GM21825 (cell line): Measurements from ENCODE around the gene FNDC1.

Experiments used
- ATAC-seq: cut with Tn5 transposase; IDR thresholded peaks from one replicate; pipeline ENCODE4 v1.9.1; 2021; ENCODE audit warnings: mild to moderate bottlenecking, moderate library complexity; ENCODE audit not compliant: unreplicated experiment

FNDC1 gene

DNA sequence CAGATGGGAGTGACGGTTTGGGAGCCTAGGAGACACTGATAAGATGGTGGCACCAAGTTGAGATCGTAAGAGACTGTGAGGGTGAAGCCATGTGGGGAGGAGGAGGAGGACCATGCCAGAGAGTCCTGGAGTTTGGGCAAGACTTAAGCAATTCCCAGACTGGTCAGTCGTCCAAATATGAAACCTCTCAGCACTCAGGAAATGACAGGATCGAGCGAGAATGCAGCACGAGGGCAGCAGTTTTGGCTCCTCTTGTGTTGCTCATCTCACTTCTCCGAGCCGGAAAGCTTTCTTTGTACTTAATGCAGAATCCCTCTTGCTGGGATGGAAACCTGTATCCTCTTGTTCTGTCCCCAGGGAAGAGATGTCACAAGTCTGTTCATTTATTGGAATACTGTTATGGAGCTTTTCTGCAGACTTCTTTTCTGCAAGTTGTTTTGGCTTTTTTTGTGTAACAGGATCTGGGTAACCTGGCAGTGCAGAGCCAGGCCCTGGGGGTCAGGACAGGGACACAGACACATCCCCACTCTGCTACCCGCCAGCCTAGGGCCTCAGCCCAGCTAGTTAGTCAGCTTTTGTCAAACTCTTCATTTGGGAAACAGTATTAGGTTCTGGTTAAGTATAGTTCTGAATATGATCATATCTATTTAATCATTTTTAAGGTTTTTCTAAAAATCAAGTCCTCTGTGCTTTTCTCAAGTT, 34.3 kb downstream of the FNDC1 start:
- ATAC-seq, result no peak

- no peak for ATAC-seq
These were observed 35.4 kb downstream of the FNDC1 start for GRCh38 chr6:159204605-159205004.

- ATAC-seq, result no peak
These were observed 42.8 kb downstream of the FNDC1 start for GRCh38 chr6:159212028-159212427.

- ATAC-seq, result no peak
These were observed 43.5 kb downstream of the FNDC1 start for GRCh38 chr6:159212525-159213280.

DNA sequence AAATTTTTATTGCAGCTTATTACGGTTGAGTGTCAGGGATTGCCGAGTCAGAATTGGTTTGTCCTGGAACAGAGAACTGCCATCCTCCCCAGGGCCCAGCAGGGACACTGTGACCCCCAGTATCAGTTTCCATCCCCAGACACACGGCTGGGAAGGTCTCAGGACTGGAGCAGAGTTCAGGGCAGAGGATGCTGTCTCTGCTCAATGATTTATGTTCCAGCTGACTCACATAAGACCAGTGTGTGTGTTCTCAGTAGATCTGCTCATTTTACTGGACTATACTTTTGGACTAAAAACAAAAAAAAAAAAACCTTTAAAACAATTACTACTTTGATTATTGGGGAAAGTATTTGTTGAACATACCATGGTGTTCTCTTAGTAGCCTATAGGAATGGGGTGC, 44.2 kb downstream of the FNDC1 start:
- ATAC-seq, result no peak

DNA sequence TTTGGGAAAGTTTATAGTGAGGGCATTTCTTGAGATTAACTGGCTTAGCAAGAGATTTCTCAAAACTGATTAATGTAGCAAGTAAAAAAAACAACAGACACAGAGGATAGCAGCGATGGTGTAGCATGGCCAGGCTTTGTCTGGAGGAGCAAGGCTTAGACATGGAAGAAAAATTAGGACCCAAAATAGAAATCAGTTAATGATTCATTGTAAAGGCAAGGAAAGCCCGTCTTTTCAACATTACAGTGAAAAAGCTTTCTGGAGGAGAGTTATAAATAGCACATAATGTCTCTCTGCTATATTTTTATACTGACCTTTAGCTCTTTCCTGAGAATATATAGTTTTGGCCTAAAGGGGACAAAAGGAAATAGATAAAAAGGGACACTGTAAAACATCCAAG, 45.1 kb downstream of the FNDC1 start:
- no peak for ATAC-seq

GRCh38 chr6:159217595-159218275, 48.5 kb downstream of the FNDC1 start:
- peak; percentile 71 for ATAC-seq

DNA sequence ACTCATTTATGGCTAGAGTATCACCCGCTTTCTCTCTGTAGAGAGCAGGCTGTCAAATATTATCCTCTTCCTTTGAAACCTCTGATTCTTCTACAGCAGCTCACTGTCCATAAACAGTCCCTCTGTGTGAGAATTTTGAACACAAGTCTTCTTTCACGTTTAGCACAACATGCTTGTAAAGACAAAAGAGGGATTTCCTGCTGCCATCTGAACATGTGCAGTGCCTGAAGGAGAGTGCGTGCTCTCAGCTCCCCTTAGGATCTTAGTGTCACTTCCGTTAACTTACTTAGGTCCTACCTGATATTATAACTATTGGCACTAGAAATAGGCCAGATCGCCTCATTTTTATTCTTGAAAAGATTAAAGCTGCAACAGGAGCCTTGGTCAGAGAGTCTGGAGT, 50.9 kb downstream of the FNDC1 start:
- no peak for ATAC-seq

DNA sequence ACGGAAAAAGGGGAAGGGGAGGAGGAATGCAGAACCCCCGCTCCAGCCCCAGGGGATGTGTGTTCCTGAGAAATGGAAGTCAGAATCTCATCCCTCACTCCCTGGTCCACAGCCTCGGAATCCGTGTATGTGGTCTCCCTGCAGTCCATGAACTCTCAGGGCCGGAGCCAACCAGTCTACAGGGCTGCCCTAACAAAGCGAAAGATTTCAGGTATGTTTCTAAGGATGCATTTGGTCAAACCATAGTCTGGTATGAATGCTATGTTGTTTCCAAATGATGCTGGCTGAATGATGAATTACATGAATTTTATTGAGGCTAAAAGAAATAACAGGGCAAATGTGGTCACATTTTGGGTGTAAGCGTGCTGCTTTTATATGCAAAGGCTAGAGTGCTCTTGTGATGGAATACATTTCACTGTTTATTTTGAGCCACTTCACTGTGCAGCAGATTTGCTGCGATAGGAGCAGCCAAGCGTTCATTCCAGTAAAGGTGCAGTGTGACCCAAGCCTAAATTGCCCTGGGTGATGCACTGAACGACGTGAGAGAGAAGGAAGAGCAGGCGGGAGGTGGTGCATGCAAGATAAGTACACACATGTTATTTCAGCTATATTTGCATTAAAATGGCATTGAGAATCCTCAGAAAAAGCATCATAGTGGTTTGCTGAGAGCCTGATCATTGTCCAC, 52.4 kb downstream of the FNDC1 start:
- no peak for ATAC-seq

DNA sequence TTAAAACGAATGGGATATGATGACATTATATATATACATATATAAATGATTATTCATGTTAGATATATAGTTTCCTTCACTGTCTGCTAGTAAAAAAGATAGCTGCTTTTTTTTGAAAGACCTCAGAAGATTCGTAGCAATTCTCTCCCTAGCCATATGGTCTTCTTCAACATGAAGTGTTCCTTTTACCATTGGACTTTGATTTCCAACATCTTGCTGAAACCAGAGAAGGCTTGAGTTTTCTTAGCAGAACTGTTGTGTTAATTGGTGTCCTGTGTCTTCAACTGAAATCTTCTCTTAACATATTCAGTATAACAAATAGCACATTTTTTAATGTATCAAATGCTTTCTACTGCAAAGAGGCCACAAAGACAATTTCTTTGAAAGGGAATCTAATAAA, 55.3 kb downstream of the FNDC1 start:
- ATAC-seq, result no peak

- ATAC-seq, result no peak
These were observed 60.5 kb downstream of the FNDC1 start for GRCh38 chr6:159229651-159230051.

GRCh38 chr6:159232106-159232645, 63.0 kb downstream of the FNDC1 start:
- no peak for ATAC-seq

DNA sequence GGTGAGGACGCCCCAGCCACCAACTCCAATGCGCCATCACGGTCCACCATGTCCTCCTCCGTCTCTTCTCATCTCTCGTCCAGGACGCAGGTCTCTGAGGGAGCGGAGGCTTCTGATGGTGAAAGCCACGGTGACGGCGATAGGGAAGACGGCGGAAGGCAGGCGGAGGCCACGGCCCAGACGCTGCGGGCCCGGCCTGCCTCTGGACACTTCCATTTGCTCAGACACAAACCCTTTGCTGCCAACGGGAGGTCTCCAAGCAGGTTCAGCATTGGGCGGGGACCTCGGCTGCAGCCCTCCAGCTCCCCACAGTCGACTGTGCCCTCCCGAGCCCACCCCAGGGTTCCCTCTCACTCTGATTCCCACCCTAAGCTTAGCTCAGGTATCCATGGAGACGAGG, 63.6 kb downstream of the FNDC1 start:
- ATAC-seq, result no peak

- no peak for ATAC-seq
These were observed 64.3 kb downstream of the FNDC1 start for GRCh38 chr6:159233365-159234101.

- ATAC-seq, result no peak
These were observed 64.9 kb downstream of the FNDC1 start for GRCh38 chr6:159234102-159234553.

DNA sequence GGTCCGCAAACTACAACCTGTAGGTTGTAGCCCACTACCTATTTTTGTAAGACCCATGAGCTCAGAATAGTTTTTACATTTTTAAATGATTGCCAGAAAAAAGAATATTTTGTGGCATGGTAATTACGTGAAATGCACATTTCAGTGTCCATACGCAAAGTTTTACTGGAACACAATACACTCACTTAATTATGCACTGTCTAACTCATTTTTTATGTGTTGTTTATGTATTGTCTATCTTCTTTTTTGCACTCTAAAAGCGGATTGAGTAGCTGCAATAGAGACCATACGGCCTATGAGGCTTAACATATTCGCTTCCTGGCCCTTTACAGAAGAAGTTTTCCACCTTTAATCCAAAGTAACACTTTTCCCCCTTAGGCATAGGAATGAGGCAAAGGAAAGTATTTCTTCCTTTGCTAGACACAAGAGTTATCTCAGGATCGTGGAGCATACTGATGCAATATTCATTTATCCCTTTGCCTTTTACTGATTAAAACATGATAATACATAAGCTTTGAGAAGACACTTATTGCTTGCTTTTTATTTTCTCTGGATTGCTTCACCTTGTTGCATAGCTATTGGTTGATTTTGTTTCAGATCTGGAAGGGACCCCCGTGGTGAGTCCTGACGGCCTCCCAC, 69.8 kb downstream of the FNDC1 start:
- no peak for ATAC-seq

GRCh38 chr6:159249128-159249527, 79.9 kb downstream of the FNDC1 start:
- ATAC-seq, result no peak

DNA sequence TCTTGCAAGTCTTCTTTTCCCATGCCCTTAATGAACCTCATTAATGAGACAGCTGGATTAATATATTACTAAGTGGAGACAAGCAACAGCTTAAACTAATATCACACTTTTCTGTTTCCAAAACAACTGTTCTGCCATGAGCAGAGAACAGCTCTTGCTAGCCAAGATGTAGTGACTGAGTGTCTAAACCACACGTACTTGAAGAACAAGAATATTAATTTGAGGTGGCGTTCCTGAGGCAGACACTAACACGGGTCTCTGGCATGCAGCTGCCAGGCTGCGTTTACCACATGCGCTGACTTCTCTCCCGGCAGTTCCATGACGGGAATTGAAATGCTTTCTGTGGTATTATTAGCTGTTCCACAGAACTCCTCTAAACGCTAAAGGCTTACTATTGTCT, 80.6 kb downstream of the FNDC1 start:
- ATAC-seq, result no peak

DNA sequence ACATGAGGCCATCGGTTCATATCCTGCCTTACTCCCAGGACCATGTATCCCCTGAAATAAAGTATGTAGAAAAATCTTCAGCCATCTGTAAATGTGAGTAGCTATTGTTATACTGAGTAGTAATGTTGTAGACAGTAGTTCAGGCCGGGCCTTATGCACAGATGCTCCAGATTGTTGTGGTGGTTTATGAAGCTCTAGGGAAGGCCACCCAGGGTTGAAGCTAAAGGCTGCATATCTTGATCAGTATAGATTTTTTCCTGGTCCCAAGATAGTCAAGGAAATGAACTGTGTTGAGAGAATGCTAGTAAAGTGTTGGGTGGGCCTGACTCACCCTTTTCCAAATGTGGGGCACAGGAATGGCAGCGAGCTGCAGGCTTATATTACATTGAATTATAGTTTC, 81.4 kb downstream of the FNDC1 start:
- no peak for ATAC-seq

DNA sequence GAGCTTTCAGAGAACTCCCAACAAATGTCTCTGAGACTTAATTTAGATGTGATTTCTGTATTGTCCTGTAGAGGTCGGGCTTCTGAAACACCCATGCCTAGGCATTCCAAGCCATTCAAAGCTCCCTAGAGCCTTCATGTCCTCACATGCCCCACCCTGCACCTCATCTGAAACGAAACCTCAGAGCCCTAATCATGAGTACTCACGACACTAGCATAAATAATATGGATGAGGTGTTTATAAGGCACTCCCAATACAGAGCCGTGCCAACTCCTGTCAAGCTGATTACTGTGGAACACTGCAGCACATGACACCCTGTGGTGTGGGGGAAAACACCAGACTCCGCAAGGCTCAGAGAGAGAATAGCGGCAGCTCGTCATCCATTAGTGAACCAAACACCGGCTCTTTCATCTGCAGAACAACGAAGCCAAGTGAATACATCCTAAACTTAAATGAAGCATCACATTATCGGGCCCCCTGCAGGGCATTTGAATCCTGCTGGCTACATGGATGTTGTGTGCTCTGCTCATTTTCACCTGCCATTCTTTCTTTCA, 83.8 kb downstream of the FNDC1 start:
- peak; percentile 92 for ATAC-seq
